PC-9 (cell line): ENCODE data around the gene VPS50. TPM values are rescaled to one million over a fixed set of nuclear protein-coding genes. Genes with fewer than 3 reads are reported as not detected.
"Not testable (repeated sequence)": the region's sequence is repeated elsewhere in the genome, so short reads cannot be mapped to it uniquely, and the experiment has no call there.

ENCODE experiments used
- BruUV-seq: library from RNA; stranded (reverse); fragments of 400-500 nt; replicated peaks from 2 replicates; lab custom pipeline; 2021; lab: Mats Ljungman, UMichigan
- CTCF ChIA-PET: fragments of 300-600 bp; sonication (Branson Sonifier 250); formaldehyde crosslinking; loops from one replicate; lab custom pipeline; 2022; ENCODE audit warnings: antibody characterized with exemption; lab: Charles Lee
- POLR2A ChIA-PET: fragments of 300-600 bp; sonication (Branson Sonifier 250); formaldehyde crosslinking; loops from one replicate; lab custom pipeline; 2022; ENCODE audit warnings: antibody characterized with exemption; ENCODE audit not compliant: unreplicated experiment; lab: Charles Lee
- DNase-seq, 2 experiments: peaks; one replicate each; pipeline versions ENCODE4 v3.0.0 to v3.0.0-alpha.2; 2015 to 2022; ENCODE audit warnings: mixed read lengths in 1 of 2
- H2AFZ ChIP-seq: fragments of 200-600 bp; sonication (generic); 2 replicates; pipeline ENCODE4 v1.8.1; 2017; ENCODE audit warnings: antibody characterized with exemption
- H3F3A ChIP-seq: fragments of 200-600 bp; sonication (generic); 2 replicates; pipeline ENCODE4 v1.8.1; 2017; ENCODE audit warnings: antibody characterized with exemption, mild to moderate bottlenecking, low read depth; ENCODE audit not compliant: insufficient read depth
- H3K27ac ChIP-seq: fragments of 200-600 bp; sonication (generic); 2 replicates; pipeline ENCODE4 v1.6.1; 2016; ENCODE audit warnings: mixed run types
- H3K27me3 ChIP-seq: fragments of 200-600 bp; sonication (generic); 2 replicates; pipeline ENCODE4 v1.6.1; 2016; ENCODE audit warnings: low read depth, mixed run types; ENCODE audit not compliant: insufficient read depth
- H3K36me3 ChIP-seq: fragments of 200-600 bp; sonication (generic); 2 replicates; pipeline ENCODE4 v1.6.1; 2016; ENCODE audit warnings: low read depth, mixed run types
- H3K4me1 ChIP-seq: fragments of 200-600 bp; sonication (generic); replicated peaks from 2 replicates; pipeline ENCODE4 v1.6.1; 2016; ENCODE audit warnings: mixed run types; ENCODE audit not compliant: insufficient read depth
- H3K4me2 ChIP-seq: fragments of 200-600 bp; sonication (generic); 2 replicates; pipeline ENCODE4 v1.6.1; 2017; ENCODE audit warnings: mixed run types
- H3K4me3 ChIP-seq: fragments of 200-600 bp; sonication (generic); 2 replicates; pipeline ENCODE4 v1.6.1; 2016; ENCODE audit warnings: mixed run types
- H3K79me2 ChIP-seq: fragments of 200-600 bp; sonication (generic); 2 replicates; pipeline ENCODE4 v1.6.1; 2017; ENCODE audit warnings: low read depth, mixed run types
- H3K9me2 ChIP-seq: fragments of 200-600 bp; sonication (generic); 2 replicates; pipeline ENCODE4 v1.8.1; 2017; ENCODE audit warnings: mild to moderate bottlenecking; ENCODE audit not compliant: insufficient read depth
- H3K9me3 ChIP-seq: fragments of 200-600 bp; sonication (generic); 2 replicates; pipeline ENCODE4 v1.8.1; 2016; ENCODE audit warnings: low read depth; ENCODE audit not compliant: insufficient read depth
- H4K20me1 ChIP-seq: fragments of 200-600 bp; sonication (generic); 2 replicates; pipeline ENCODE4 v1.8.1; 2017; ENCODE audit not compliant: insufficient read depth
- EZH2 ChIP-seq: fragments of 200-600 bp; sonication (generic); IDR thresholded peaks from 2 replicates; pipeline ENCODE4 v1.8.0; 2017; ENCODE audit warnings: antibody characterized with exemption, low read depth
- intact Hi-C: fragments of 100-400 bp; cut with micrococcal nuclease; formaldehyde crosslinking; loops from one replicate; pipeline ENCODE4 v1.10.0; 2022; ENCODE audit not compliant: unreplicated experiment
- total RNA-seq: library from RNA; stranded (reverse); gene quantifications from 2 replicates; pipeline ENCODE4 v1.2.3, GENCODE V29; 2021
- TF ChIP-seq, protein P1 (sequence below): fragments of 200-600 bp; sonication (generic); conservative IDR thresholded peaks from 2 replicates; pipeline ENCODE4 v1.6.1; 2017; ENCODE audit warnings: mixed run types, antibody characterized with exemption, mild to moderate bottlenecking, moderate library complexity

The VPS50 gene
- total RNA-seq, 1 experiment from 2014 or later: 32.2 TPM

DNA sequence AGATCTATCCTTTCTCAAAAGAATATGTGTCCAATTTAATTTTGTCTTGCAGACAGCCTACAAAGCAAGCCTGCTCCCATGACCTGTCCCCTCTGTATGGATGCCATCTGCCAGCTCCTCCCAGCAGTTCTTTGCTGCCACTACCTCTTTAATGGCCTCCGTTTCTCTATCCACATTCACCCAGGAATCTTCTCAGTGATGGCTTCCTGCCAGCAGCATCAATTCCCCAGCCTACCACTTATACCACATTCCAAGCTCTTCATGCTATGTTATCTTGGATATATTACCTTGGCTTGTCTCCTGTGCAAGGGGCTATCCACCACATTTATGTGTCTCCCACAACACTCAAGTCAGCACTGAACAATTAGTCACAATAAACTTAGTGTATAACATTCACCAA, 133.2 kb downstream of the VPS50 start:
- CTCF ChIA-PET: no interaction called here
- H3K4me3 ChIP-seq: no peak overlapping the region
- peak in 1 of 2 experiments; percentile 26 for DNase-seq

DNA sequence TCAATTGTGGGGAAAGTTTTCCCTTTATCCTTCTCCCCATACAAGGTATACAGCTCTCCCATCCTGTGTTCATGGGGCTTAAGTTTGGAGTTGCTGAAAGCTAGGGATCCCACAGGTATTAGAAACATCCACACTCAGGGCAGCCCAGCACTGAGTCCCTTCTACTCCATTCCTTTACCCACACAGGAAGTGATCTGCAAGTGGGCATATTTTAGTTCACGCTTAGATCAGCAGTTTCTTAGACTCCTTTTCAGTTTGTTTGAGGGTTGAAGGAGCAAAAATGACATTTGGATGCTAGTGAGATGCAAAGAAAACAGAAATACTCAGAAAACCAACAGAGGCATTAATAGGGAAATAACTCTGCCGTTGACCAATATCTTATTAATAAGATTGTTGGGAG, 134.7 kb downstream of the VPS50 start:
- H3K9me2 ChIP-seq: no peaks in the 10 kb centered on the region
- H3K27ac ChIP-seq: no peak overlapping the region
- H4K20me1 ChIP-seq: no peaks in the 10 kb centered on the region
- no peak for TF ChIP-seq EZH2
- TF ChIP-seq, protein P1, sequence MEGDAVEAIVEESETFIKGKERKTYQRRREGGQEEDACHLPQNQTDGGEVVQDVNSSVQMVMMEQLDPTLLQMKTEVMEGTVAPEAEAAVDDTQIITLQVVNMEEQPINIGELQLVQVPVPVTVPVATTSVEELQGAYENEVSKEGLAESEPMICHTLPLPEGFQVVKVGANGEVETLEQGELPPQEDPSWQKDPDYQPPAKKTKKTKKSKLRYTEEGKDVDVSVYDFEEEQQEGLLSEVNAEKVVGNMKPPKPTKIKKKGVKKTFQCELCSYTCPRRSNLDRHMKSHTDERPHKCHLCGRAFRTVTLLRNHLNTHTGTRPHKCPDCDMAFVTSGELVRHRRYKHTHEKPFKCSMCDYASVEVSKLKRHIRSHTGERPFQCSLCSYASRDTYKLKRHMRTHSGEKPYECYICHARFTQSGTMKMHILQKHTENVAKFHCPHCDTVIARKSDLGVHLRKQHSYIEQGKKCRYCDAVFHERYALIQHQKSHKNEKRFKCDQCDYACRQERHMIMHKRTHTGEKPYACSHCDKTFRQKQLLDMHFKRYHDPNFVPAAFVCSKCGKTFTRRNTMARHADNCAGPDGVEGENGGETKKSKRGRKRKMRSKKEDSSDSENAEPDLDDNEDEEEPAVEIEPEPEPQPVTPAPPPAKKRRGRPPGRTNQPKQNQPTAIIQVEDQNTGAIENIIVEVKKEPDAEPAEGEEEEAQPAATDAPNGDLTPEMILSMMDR: no peak
- H3K9me3 ChIP-seq: no peaks in the 10 kb centered on the region
- no peaks in the 10 kb centered on the region for H3F3A ChIP-seq
- H3K79me2 ChIP-seq: no peaks in the 10 kb centered on the region
- no peak overlapping the region for H2AFZ ChIP-seq
- POLR2A ChIA-PET: interaction anchor here (0.7 kb wide), 1 partner anchor 732 kb away, joined by 13 read pairs; no protein-coding TSS in a partner anchor
- CTCF ChIA-PET: no interaction called here
- BruUV-seq: no TSS peak
- no peaks in the 10 kb centered on the region for H3K36me3 ChIP-seq
- H3K4me2 ChIP-seq: no peak overlapping the region
- no peak for DNase-seq
- no peaks in the 10 kb centered on the region for H3K4me1 ChIP-seq
- H3K4me3 ChIP-seq: no peak overlapping the region
- intact Hi-C loops: no loop called here
- H3K27me3 ChIP-seq: no peaks in the 10 kb centered on the region

More for the DNA sequence above, 133.2 kb downstream of the VPS50 start:
- H3K9me3 ChIP-seq: no peaks in the 10 kb centered on the region
- TF ChIP-seq, protein P1: no peak
- TF ChIP-seq EZH2: no peak
- H3K79me2 ChIP-seq: no peaks in the 10 kb centered on the region
- POLR2A ChIA-PET: no interaction called here
- H4K20me1 ChIP-seq: no peaks in the 10 kb centered on the region
- H3K27me3 ChIP-seq: no peaks in the 10 kb centered on the region
- H3K4me2 ChIP-seq: no peak overlapping the region
- H2AFZ ChIP-seq: no peak overlapping the region
- H3K9me2 ChIP-seq: no peaks in the 10 kb centered on the region
- no TSS peak for BruUV-seq
- intact Hi-C loops: no loop called here
- no peaks in the 10 kb centered on the region for H3K36me3 ChIP-seq
- H3K27ac ChIP-seq: no peak overlapping the region
- no peaks in the 10 kb centered on the region for H3F3A ChIP-seq
- no peaks in the 10 kb centered on the region for H3K4me1 ChIP-seq

DNA sequence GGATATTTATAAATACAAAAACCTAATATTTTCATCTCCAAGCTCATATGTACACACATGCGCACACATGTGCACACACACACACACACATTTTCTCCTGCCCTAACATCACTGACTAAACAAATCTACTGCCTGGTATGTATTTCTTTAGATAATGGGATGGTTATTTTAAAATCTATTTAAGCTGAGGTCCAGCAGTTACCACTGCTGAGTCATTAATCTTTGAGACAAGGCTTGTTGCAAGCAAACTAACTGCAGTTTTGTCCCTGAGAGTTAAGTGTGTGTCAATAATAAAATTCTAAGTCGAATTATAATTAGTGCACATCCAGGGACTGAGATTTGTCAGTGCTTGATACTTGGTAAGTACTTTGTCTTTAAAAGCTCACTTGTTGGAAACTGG, 135.1 kb downstream of the VPS50 start:
- no peak overlapping the region for H3K4me3 ChIP-seq
- H3F3A ChIP-seq: no peaks in the 10 kb centered on the region
- no peaks in the 10 kb centered on the region for H3K4me1 ChIP-seq
- intact Hi-C loops: no loop called here
- no peaks in the 10 kb centered on the region for H3K79me2 ChIP-seq
- no peaks in the 10 kb centered on the region for H3K27me3 ChIP-seq
- BruUV-seq: no TSS peak
- H3K27ac ChIP-seq: no peak overlapping the region
- H2AFZ ChIP-seq: no peak overlapping the region
- H3K36me3 ChIP-seq: no peaks in the 10 kb centered on the region
- H3K9me2 ChIP-seq: no peaks in the 10 kb centered on the region
- H4K20me1 ChIP-seq: no peaks in the 10 kb centered on the region
- no peak for DNase-seq
- ChIA-PET CTCF (no interaction called here), POLR2A (no interaction called here)
- TF ChIP-seq EZH2: no peak
- H3K9me3 ChIP-seq: no peaks in the 10 kb centered on the region
- no peak overlapping the region for H3K4me2 ChIP-seq

DNA sequence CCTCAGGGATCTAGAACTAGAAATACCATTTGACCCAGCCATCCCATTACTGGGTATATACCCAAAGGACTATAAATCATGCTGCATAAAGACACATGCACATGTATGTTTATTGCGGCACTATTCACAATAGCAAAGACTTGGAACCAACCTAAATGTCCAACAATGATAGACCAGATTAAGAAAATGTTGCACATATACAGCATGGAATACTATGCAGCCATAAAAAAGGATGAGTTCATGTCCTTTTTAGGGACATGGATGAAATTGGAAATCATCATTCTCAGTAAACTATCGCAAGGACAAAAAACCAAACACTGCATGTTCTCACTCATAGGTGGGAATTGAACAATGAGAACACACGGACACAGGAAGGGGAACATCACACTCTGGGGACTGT, 138.8 kb downstream of the VPS50 start:
- H3K9me2 ChIP-seq, H3K9me3 ChIP-seq, DNase-seq, H2AFZ ChIP-seq, H3K4me3 ChIP-seq, intact Hi-C loops, H3F3A ChIP-seq, H3K79me2 ChIP-seq, BruUV-seq, H3K4me2 ChIP-seq, H4K20me1 ChIP-seq, H3K4me1 ChIP-seq, H3K27me3 ChIP-seq, POLR2A ChIA-PET, H3K36me3 ChIP-seq, CTCF ChIA-PET, H3K27ac ChIP-seq: not testable (repeated sequence)
